GM12872 (cell line): ENCODE data around the gene SLC13A2.
A peak's percentile ranks its signal among the peaks of the same experiment; 100 is the strongest.

Experiments
- TF ChIP-seq, protein P1 (sequence below): IDR thresholded peaks from 3 replicates; pipeline ENCODE4 v1.5.1; 2011; ENCODE audit warnings: low read depth, mild to moderate bottlenecking, low read length, moderate library complexity; ENCODE audit not compliant: insufficient read depth

SLC13A2 gene, protein sequence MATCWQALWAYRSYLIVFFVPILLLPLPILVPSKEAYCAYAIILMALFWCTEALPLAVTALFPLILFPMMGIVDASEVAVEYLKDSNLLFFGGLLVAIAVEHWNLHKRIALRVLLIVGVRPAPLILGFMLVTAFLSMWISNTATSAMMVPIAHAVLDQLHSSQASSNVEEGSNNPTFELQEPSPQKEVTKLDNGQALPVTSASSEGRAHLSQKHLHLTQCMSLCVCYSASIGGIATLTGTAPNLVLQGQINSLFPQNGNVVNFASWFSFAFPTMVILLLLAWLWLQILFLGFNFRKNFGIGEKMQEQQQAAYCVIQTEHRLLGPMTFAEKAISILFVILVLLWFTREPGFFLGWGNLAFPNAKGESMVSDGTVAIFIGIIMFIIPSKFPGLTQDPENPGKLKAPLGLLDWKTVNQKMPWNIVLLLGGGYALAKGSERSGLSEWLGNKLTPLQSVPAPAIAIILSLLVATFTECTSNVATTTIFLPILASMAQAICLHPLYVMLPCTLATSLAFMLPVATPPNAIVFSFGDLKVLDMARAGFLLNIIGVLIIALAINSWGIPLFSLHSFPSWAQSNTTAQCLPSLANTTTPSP

DNA sequence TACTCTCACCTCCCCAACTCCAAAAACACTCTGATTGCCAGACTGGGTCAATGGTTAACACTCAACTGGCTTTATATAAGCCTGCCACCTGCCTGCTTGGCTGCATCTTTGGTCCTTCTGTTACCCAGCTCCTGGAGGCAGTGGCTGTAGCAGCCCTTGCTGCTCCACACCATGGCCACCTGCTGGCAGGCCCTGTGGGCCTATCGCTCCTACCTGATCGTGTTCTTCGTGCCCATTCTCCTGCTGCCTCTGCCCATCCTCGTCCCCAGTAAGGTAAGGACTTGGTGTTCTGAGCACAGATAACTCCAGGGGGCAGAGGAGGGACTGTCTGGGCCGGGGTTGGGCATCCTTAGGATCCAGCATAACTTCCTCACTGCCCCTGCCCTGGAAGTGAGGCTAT, at the start of gene SLC13A2:
Gene SLC13A2 (plus strand): TSS at position 103 of the 400 bp plus-strand sequence. CDS start 69 bp downstream, at position 172.
- TF ChIP-seq, protein P1, sequence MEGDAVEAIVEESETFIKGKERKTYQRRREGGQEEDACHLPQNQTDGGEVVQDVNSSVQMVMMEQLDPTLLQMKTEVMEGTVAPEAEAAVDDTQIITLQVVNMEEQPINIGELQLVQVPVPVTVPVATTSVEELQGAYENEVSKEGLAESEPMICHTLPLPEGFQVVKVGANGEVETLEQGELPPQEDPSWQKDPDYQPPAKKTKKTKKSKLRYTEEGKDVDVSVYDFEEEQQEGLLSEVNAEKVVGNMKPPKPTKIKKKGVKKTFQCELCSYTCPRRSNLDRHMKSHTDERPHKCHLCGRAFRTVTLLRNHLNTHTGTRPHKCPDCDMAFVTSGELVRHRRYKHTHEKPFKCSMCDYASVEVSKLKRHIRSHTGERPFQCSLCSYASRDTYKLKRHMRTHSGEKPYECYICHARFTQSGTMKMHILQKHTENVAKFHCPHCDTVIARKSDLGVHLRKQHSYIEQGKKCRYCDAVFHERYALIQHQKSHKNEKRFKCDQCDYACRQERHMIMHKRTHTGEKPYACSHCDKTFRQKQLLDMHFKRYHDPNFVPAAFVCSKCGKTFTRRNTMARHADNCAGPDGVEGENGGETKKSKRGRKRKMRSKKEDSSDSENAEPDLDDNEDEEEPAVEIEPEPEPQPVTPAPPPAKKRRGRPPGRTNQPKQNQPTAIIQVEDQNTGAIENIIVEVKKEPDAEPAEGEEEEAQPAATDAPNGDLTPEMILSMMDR, result 0 out of 3 replicates have a peak, but pooled peaks have one; percentile 14

DNA sequence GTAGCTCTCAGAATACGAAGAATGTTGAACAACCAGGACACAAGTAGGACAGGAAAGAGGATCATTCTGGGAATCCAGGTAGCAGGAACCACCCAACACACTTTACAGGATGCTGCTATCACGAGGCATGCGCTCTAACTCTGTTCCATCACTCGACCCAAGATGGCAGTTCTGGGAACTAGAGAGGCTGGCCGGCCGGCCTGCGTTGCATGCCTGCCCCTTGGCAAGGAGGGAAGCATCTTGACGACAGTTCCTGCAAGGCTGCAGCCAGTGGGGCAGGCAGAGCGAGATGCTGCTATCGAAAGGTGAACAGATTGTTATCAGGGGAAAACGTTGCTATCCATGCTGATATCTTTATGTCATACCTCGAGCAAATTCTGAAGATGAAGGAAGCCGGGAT, 48.2 kb upstream of the SLC13A2 start:
- TF ChIP-seq, protein P1, result no peak

DNA sequence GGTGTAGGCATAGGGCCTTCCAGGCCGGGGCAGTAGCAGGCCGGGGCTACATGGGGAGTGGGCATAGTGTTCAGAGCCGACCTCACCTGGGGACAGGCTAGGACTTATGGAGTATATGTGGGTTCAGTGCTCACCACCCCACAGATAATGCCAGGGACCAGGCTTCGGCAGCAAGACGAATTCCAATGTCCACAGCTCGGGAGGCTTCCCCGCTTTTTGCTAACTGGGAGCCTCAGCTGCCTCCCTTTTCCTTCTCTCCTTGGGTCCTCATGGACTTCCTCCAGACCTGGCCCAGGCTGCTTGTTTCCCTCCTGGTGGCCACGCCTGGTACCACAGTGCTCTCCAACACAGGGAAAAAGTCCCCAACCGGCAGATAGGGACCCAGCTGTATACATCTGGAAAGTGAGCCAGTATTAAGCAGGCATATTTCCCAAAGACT, 47.3 kb upstream of the SLC13A2 start:
- TF ChIP-seq, protein P1, result peak; percentile 59; the same call in 2 of the 3 replicates

DNA sequence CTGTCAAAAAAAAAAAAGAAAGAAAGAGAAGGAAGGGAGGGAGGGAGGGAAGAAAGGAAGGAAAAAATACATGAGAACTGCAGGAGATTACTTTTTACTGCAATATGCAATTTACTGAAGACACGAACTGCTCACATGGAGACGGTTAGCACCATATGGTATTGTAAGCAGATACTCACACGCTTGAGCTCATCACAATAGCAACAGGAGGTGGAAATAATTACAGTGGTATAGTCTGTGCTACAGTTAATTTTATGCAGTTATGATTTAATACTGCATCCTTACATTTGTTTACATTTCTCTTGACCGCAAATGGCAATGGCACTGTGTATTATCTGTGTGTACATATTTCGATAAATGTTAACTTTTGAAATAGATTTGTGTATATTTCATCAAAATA, 46.1 kb upstream of the SLC13A2 start:
- TF ChIP-seq, protein P1, result no peak

DNA sequence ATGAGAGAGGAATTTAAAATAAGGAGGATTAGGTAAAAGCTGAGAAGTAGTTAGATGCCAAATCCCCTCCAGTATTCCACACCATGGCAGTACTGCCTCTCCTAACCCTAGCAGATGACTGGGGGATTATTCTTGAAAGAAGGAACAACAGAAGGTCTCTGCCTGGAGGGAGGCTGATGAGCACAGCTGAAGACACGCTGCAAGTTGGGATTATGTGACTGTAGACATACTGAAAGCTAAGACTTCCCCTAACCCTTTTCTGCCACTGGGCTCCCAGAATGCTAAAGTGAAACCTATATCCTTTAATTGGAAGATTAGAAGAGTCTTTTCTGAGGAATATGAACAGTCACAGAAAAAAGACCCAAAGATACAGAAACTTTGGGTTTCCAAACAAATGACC, 39.7 kb upstream of the SLC13A2 start:
- TF ChIP-seq, protein P1, result no peak

DNA sequence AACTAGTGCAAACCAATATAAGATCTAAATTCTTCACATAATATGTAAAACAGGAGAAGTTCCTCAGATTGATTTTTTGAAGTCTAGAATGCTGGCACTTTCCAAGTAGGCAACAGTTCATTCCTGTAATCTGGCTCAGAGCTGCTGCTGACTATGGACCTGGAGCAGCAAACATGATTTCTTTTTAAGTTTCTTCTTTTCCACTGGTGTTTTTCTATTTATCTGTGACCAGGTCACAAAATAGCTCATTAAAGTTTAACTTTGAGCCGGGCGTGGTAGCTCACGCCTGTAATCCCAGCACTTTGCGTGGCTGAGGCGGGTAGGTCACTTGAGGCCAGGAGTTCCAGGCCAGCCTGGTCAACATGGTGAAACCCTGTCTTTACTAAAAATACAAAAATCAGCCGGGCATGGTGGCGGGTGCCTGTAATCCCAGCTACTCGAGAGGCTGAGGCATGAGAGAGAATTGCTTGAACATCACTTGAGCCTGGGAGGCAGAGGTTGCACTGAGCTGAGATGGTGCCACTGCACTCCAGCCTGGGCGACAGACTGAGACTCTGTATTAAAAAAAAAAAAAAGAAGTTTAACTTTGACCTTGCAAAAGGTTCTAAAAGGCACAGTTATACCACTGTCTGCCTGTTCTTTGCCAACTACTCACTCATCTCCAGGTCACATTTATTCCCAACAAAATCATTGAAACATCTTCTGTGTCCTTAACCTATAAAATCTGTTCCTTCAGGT, 29.4 kb upstream of the SLC13A2 start:
- TF ChIP-seq, protein P1, result no peak

DNA sequence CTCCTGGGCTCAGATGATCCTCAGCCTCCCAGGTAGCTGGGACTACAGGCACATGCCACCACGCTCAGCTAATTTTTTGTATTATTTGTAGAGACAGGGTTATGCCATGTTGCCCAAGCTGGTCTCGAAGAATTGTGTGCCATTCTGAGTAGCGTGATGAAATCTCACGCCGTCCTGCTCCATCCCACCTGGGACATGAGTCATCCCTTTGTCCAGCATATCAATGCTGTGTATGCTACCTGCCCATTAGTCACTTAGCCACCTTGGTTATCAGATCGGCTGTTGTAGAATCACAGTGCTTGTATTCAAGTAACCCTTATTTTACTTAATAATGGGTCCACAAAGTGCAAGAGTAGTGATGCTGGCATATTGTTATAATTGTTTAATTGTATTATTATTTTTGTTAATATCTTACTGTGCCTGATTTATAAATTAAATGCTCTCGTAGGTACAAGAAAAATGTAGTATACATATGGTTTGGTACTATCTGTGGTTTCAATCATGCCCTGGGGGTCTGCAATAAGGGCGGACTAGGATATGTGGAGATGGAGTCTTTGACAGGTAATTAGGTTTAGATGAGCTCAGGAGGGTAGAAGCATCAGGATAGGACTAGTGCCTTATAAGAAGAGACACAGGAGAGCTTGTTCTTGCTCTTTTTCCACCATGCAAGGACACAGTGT, 26.6 kb upstream of the SLC13A2 start:
- TF ChIP-seq, protein P1, result no peak
